Adrenal gland (tissue), 12 donors: Measurements from ENCODE around the gene ADGRD2. TPM values are rescaled to one million over a fixed set of nuclear protein-coding genes. Genes with fewer than 3 reads are reported as not detected.

Source experiments
- DNase-seq, 7 donors: peaks; one replicate each; pipeline ENCODE4 v3.0.0-alpha.2; 2019 to 2020
- H3K27ac ChIP-seq, 5 donors: fragments of 200-600 bp; sonication (generic) in 4 of 5; 1 replicate in 3 of 5; 2 replicates in 2 of 5; pipeline versions ENCODE4 v1.5.1 to v1.8.0; 2016 to 2020; ENCODE audit warnings: mild to moderate bottlenecking in 1 of 5
- H3K27me3 ChIP-seq: fragments of 200-600 bp; 2 replicates; pipeline ENCODE4 v1.8.0; 2021
- H3K36me3 ChIP-seq, 2 donors: fragments of 200-600 bp; replicated peaks in 1 of 2; 1 replicate in 1 of 2; 2 replicates in 1 of 2; pipeline versions ENCODE4 v1.5.1 to v1.8.0; 2018 to 2022
- H3K4me1 ChIP-seq, 2 donors: fragments of 200-600 bp; replicated peaks in 1 of 2; 1 replicate in 1 of 2; 2 replicates in 1 of 2; pipeline versions ENCODE4 v1.5.1 to v1.8.0; 2018 to 2021
- H3K4me3 ChIP-seq, 4 donors: fragments of 200-600 bp; sonication (generic) in 3 of 4; one replicate each; pipeline ENCODE4 v1.5.1; 2016 to 2018
- H3K9me3 ChIP-seq, 3 donors: fragments of 200-600 bp; sonication (generic) in 1 of 3; replicated peaks in 1 of 3; 1 replicate in 2 of 3; 2 replicates in 1 of 3; pipeline versions ENCODE4 v1.5.1 to v1.8.0; 2016 to 2021
- CTCF ChIP-seq, 6 experiments: fragments of 450-650 bp in 4 of 6; fragments of 200-600 bp in 2 of 6; sonication (generic) in 1 of 6; IDR thresholded peaks; 1 replicate in 5 of 6; 2 replicates in 1 of 6; pipeline versions ENCODE4 v1.5.1 to v1.8.0; 2016 to 2021; ENCODE audit warnings: antibody characterized with exemption in 6 of 6, mild to moderate bottlenecking in 2 of 6, moderate library complexity in 1 of 6
- POLR2A ChIP-seq, 2 donors: fragments of 450-650 bp; IDR thresholded peaks; one replicate each; pipeline ENCODE4 v1.6.1; 2017; ENCODE audit warnings: antibody characterized with exemption in 2 of 2, mild to moderate bottlenecking in 2 of 2, moderate library complexity in 1 of 2
- WGBS, 4 donors: extraction: QIAGEN DNeasy Blood & Tissue Kit in 2 of 4; methylation state at CpG; one replicate each; pipeline versions ENCODE4 v1.1.5 to v1.1.7; 2013 to 2017; 5-methylcytosine and 5-hydroxymethylcytosine counted together
- intact Hi-C, 2 donors: fragments of 100-400 bp; cut with DNase I; formaldehyde crosslinking; loops; one replicate each; pipeline versions ENCODE4 v1.14.1 to v1.15.0; 2022 to 2023
- polyA plus RNA-seq, 3 donors: library from polyadenylated mRNA; stranded (reverse); fragments of 200-250 nt in 2 of 3; fragments of 350-450 nt in 1 of 3; fragmentation: Illumina TruSeq in 1 of 3; extraction: RNeasy Lipid Tissue Mini Kit (QIAGEN cat#74804) in 1 of 3; gene quantifications; one replicate each; pipeline ENCODE4 v1.2.3, GENCODE V29; 2013 to 2014
- total RNA-seq, 9 donors: library from RNA; depleted of rRNA in 4 of 9; stranded (reverse); fragments of >200 nt in 4 of 9; fragments of 120-200 nt in 1 of 9; fragmentation: NEBNext Ultra II Directional in 1 of 9; extraction: Animal tissue kit (Norgen Biotek cat#: 25700) in 1 of 9; gene quantifications; one replicate each; pipeline versions ENCODE4 v1.1.0 to v1.2.4, GENCODE V29; 2013 to 2023
- donor health status: healthy with polysubstance abuse.
- donor health status: Bipolar disorder and iron deficiency.
- donor health status: DM: yes; HTN: yes; CAD: no.
- donor health status: DM: no; HTN: no; CAD: no.
- donor health status: DM: no; HTN: no; CAD: no.
- donor health status: DM: yes; HTN: yes; CAD: no.

The ADGRD2 gene
- total and polyA plus RNA-seq, 12 donors = 0.16 to 4.4 (median 0.46) TPM; not detected in 4

GRCh38 chr9:124505006-124505900 lies 55.0 kb downstream of the ADGRD2 start:
- H3K4me3 ChIP-seq = peak overlapping the region in 3 of 4 donors; percentile 38 to 76 (median 40)
- peaks cover 30 to 31% of the 10 kb centered on the region in 2 donors for H3K4me1 ChIP-seq
- intact Hi-C loops = no loop called here
- no peaks in the 10 kb centered on the region for H3K36me3 ChIP-seq
- H3K27ac ChIP-seq = peak overlapping the region; percentile 53 to 95 (median 90)
- no peaks in the 10 kb centered on the region for H3K9me3 ChIP-seq
- H3K27me3 ChIP-seq = peaks cover 12% of the 10 kb centered on the region
- peak in 4 of 6 experiments; percentile 20 to 38 (median 21) for TF ChIP-seq CTCF (IDR thresholded peaks at IDR 0.05)
- TF ChIP-seq POLR2A (IDR thresholded peaks at IDR 0.05) = no peak
- peak in 5 of 7 donors; percentile 39 to 44 (median 42) for DNase-seq
- WGBS, 4 donors = 20 to 34% (median 23%) methylated on average over 8 to 69 of the region's 69 CpGs

- 44 to 70% (median 54%) methylated on average over 11 to 19 of the region's 19 CpGs for WGBS, 4 donors
- Histone ChIP-seq H3K27me3 (peaks cover 12% of the 10 kb centered on the region), H3K27ac (peak overlapping the region in 4 of 5 donors; percentile 90 to 95 (median 92)), H3K9me3 (no peaks in the 10 kb centered on the region), H3K36me3 (no peaks in the 10 kb centered on the region), H3K4me3 (peak overlapping the region in 3 of 4 donors; percentile 28 to 76 (median 38)), H3K4me1 (peaks cover 26 to 33% of the 10 kb centered on the region in 2 donors)
- TF ChIP-seq POLR2A (IDR thresholded peaks at IDR 0.05) = no peak
- TF ChIP-seq CTCF (IDR thresholded peaks at IDR 0.05) = no peak
- intact Hi-C loops = no loop called here
- peak in 3 of 7 donors; percentile 21 to 32 (median 27) for DNase-seq
Observed at GRCh38 chr9:124505901-124506346, 55.7 kb downstream of the ADGRD2 start.

GRCh38 chr9:124506433-124506832 lies 56.2 kb downstream of the ADGRD2 start:
- Histone ChIP-seq H3K36me3 (no peaks in the 10 kb centered on the region), H3K4me1 (peaks cover 22 to 31% of the 10 kb centered on the region in 2 donors), H3K9me3 (no peaks in the 10 kb centered on the region), H3K4me3 (peak overlapping the region in 3 of 4 donors; percentile 38 to 76 (median 69)), H3K27ac (peak overlapping the region; percentile 59 to 95 (median 90)), H3K27me3 (peaks cover 12% of the 10 kb centered on the region)
- 45 to 47% methylated on average over 8 of the region's 8 CpGs; no CpG with 5 or more reads in 2 of the 4 donors for WGBS, 4 donors
- no peak for TF ChIP-seq CTCF (IDR thresholded peaks at IDR 0.05)
- TF ChIP-seq POLR2A (IDR thresholded peaks at IDR 0.05) = no peak
- intact Hi-C loops = no loop called here
- DNase-seq = peak in 4 of 7 donors; percentile 33 to 45 (median 39)
